ENCODE measurements around the gene MBD3.
A peak's percentile ranks its signal among the peaks of the same experiment; 100 is the strongest.
"Not testable (repeated sequence)": the region's sequence is repeated elsewhere in the genome, so short reads cannot be mapped to it uniquely, and the experiment has no call there.

MBD3 gene

GRCh38 chr19:1568320-1569019 is 24.2 kb downstream of the MBD3 start, which contains the start of gene MEX3D:
Gene MEX3D, minus strand, starts transcription at chr19:1568325. Its CDS starts 267 bp downstream, at chr19:1568058.
- peak; percentile 78 for DNase-seq

DNA sequence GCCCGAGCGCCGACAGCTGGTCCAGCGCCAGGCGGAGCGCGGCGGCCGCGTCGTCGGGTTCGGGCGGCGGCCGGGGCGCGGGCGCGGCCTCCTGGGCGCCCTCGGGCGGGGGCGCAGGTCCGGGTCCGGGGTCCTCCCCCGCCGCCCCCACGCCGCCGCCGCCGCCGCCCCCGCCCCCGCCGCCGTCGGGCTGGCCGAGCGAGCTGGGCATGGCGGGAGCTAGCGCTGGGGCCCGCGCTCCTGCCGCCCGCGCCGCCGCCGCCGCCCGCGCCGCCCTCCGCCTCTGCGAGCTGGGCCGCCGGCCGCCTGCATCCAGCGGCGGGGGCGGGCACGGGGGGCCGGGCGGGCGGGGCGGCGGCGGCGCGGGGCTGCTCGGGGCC is 24.8 kb downstream of the MBD3 start:
- no peak for DNase-seq

DNA sequence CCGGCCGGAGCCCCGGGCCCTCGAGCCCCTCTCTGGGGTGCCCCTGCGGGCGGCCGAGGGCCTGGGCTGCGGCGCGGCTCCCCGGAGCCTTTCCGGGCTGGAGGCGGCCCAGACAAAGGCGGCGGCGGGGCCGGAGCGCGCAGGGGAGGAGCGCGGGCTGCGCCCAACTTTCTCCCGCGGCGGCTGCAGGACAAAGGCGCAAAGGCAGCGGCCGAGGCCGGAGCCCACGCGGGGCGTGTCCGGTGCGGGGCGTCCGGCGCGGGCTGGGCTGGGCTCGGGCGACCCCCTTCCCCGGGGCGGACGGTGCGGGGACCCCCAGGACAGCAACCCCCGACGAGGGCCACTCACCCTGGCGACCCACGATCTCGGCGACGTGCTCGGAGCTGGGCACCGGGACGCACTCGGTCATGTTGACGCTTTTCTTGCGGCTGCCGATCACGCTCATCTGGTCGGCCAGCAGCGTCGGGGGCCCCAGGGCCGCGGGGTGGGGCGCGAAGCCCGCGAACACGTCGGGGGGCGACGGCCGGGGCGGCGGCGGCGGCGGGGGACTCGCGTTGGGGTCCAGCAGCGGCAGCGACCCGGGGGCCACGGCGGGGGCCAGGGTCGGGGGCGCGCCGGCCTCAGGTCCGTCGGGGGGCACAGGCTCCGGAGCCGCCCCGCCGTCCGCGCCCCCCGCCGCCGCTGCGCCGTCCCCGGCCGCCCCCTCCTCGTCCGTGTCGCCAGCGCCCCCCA is 25.4 kb downstream of the MBD3 start:
- no peak for DNase-seq

DNA sequence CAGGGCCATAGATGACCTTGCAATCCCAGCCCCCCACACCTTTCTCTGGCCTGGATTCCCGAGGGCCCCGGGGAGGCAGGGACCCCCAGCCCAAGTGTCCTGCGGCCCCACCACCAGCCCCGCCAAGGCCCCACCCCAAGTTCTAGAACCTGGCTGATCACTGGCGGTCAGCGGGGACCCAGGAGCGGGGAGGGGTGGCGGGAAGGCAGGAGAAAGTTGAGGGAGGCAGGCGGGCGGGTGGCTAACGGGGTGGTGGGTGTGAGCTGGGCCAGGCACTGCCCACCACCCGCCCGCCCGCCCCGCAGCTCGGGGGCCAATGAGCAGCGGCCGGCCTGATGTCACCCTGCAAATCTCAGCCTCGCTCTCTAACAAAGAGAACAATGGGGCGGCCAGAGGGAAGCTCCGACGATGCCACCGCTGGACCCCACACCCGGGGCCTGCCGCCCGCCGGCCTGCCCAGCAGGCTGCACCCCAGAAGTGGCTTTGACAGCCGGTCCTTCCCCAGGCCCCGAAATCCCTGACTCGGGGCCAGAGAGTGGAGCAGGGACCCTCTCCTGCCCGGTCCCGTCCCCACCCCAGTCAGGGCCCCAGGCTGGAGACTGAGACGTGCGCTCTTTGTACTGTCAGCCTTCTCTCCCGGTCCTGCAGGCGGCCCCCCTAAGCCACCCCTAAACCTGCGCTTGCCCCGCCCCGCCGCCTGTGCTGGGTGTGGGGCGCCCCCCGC is 26.1 kb downstream of the MBD3 start:
- DNase-seq: no peak

- DNase-seq: no peak
Measured at GRCh38 chr19:1563251-1563650, 29.4 kb downstream of the MBD3 start.

DNA sequence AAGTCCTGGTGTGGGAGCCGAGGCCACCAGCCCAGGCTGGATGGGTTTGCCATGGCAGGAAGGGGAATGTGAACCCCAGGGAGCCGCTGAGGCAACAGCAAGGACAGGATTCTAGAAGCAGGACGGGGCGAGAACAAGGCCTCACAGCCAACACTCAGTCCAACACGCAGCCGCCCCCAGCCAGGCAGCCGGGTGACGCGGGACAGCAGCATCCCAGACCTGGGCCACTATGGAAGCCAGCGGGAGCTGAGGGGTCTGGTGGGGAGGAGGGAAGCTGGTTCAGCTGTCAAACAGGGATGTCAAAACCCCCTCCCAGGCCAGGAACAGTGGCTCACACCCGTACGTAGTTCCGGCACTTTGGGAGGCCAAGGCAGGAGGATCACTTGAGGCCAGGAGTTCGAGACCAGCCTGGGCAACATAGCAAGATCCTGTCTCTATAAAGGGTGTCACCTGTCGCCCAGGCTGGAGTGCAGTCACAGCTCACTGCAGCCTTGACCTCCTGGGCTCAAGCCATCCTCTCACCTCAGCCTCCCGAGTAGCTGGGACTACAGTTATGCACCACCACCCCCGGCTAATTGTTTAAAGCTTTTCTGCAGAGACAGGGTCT is 31.3 kb downstream of the MBD3 start:
- DNase-seq: no peak

DNA sequence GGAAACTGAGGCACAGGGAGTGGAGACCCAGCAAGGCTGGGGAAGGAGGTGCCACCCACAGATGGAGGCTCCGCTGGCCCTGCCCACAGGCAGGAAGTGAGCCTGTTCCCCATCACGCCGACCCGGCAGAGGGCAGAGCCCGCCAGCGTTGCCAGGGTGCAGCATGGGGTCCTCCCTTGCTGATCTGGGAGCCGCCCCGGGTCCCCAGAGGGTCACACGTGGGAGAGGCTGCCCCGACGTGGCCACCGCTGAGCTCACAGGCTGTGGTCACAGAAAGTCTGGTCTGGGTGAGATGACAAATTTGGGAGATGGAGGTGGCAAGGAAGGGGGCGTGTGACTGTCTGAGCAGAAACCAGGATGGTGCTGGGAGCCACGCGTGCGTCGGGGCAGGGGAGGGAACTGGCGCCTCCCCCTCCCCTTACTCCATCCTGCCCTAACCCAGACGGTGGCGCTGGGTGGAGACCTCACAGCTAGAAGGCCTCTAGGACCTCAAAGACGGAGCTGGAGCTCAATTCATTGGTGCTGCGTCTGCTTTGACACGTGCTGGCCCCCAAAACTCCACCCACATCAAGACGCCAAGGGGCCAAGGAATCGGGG is 32.3 kb downstream of the MBD3 start:
- DNase-seq: no peak

DNA sequence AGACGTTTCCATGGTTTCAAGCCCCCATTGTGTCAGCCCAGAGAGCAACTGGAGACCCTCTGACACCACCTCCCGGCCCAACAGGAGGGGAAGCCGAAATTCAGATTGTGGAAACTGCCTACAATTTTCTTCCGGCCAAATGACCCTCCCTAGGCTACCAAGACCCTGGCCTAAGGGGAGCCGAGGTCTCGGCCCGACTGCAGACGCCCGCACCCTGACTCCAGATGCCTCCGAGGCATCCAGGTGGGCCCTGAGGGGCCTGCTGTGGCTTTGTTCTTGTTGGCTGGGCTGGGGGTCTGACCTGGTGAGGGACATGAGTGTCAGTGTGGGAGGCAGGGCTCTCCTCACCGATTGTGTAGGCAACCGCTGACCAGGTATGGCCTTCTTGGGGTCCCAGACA is 34.1 kb downstream of the MBD3 start:
- DNase-seq: no peak

DNA sequence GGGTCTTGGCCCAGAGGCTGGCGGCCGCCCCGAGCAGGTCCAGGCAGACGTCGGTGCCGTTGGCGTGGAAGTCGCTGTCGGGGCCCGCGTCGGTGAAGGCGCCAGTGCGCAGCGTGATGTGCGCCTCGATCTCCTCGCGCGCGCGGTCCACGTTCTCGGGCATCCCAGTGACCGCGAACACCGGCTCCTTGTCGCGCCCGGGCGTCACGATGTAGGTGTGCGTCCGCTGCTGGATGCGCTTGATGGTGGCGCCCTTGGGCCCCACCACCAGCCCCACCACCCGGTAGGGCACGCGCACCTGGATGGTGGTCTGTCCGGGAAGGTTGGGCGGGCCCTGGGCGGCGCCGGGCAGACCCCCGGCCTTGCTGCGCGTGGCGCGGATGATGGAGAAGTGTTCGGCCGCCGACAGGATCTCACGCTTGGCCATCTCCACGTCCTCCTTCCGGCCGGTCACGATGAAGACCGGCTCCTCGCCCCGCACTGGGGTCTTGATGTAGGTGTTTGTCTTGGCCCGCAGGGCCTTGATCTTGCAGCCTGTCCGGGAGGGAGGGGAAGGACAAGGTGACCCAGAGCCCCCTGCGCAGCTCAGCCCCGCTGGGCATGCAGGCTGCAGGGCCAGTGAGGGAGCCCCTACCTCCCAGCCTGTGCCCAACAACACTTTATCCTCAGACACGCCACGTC is 36.1 kb downstream of the MBD3 start:
- no peak for DNase-seq

DNA sequence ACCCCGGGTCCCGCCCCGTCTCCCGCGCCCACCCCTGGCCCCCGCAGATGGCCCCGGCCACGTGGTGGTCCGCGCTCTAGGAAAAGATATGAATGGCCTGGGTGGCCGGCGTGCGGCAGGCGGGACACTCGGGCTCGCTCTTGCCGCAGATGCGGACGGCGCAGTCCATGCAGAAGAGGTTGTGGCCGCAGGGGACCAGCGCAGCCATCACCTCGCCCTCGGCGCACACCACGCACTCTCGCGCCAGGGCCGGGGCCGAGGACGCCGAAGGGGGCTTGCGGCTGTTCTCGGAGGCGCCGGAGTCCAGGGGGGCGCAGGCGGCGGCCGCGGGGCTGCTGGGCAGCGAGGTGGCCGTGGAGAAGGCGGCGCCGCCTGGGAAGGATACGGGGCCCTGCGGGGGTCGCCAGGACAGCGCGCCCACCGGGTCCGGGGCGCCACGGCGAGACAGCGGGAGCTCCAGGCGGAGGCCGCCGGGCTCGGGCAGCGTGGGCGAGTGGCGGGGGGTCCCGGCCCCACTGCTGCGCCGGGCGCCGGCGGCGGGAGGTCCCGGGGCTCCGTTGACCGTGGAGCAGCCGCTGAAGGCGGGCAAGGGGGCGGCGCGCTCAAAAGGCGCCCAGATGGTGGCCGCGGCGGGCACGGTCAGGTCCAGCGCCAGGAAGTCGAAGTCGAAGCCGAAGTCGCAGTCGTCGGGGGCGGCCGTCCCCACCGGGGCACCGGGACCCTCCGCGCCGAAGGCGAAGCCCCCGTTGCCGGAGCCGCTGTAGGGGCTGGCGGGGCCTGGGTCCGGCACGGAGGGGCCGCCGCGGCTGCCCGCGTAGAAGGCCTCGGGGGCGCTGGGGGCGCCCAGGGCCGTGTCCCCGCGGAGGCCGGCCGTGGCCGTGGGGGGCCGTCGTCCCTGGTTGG is 36.9 kb downstream of the MBD3 start:
- no peak for DNase-seq

GRCh38 chr19:1554968-1555367 is 37.7 kb downstream of the MBD3 start:
- no peak for DNase-seq

- DNase-seq: no peak
Measured at GRCh38 chr19:1553415-1553814, 39.2 kb downstream of the MBD3 start.

DNA sequence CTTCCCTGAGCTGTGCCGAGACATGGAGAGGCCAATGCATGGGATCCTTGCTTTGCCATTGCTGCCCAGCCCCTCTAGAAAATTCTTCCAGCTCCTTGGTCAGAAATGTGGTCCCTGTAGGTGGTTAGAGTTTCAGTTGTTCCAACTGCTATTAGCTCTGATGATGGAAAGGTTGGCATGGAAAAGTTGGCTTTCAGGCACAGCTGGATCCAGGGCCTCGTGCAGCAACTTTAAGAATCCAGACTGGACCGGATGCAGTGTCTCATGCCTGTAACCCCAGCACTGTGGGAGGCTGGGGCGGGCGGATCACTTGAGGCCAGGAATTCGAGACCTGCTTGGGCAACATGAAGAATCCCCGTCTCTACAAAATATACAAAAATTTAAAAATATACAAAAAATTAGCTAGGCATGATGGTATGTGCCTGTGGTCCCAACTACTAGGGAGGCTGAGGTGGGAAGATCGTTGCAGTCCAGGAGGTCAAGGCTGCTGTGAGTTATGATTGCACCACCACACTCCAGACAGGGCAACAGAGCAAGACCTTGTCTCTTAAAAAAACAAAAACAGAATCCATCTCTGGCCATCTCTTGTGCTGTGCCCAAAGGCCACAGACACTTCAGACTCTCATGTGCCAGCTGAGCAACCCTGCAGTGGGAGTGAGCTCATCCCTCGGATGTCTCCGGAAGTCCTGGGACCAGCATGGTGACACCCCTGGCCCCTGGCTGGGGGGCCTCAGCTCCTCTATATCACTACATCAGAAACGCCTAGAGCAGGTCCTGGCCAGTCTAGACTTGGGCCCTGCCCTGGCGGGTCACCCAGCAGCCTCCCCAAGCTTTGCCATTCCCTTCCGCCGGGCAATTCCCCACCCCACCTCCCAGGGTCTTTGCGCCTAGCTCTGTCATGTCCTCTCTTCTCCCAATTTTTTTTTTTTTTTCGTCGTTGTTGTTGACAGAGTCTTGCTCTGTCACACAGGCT is 41.3 kb downstream of the MBD3 start:
- DNase-seq: no peak

GRCh38 chr19:1549332-1549945 is 43.2 kb downstream of the MBD3 start:
- no peak for DNase-seq

DNA sequence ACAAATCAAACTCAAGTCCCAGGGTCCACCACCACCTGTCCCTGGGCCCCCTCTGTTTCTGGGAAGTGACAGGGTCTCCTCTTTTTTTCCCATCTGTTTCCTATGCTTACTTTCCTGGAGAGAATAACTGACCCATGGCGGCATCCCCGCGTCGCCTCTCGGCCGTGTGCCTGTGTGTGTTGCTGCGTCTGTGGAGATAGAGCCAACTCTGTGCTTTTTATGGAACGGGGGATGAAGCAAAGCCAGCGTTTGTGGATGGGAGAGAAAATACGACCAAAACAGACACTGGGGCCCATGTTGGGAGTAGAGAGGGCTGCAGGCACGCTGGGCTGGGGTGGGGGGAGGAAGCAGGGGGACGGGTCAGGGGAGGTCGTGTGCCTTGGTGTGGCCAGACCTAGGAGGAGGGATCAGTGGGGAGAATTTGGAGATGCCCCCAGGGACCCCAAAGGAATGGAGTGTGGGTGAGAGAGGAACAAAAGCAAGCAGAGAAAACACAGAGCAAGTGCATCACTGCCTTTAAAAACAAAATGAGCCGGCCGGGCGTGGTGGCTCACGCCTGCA is 52.2 kb downstream of the MBD3 start:
- no peak for DNase-seq

- DNase-seq: not testable (repeated sequence)
Measured at GRCh38 chr19:1539749-1540148, 52.9 kb downstream of the MBD3 start.

DNA sequence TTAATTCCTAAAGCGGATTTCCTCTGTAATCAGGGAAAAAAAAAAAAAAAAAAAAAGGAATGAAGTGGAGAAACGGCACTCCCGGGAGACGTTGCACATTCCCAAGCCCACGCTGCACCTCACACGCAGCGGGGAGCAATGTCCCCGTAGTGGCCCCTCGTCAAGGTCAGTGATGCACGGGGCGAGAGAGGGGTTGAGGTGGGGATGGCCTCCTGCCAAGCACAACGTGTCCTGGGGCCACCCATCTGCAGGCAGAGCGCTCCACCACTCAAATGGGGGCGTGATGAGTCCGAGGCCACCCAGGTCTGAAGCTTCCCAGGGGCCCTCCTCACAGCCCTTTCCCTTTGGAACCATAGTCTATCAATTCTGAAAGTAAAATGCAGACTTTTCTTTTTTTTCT is 53.7 kb downstream of the MBD3 start:
- DNase-seq: no peak

DNA sequence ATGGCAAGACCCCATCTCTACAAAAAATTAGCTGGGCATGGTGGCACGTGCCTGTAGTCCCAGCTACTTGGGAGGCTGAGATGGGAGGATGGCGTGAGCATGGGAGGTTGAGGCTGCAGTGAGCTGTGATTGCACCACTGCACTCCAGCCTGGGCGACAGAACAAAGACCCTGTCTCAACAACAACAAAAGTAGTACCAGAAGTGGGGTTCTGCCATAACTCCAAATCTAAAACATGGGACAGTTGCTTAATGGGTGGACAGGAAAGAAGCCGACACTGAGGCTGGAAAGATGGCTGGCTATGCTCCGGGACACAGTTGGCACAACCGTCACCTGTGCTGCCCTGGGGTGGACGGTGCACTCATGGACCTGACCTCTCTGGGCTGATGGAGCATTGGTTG is 57.0 kb downstream of the MBD3 start:
- not testable (repeated sequence) for DNase-seq

DNA sequence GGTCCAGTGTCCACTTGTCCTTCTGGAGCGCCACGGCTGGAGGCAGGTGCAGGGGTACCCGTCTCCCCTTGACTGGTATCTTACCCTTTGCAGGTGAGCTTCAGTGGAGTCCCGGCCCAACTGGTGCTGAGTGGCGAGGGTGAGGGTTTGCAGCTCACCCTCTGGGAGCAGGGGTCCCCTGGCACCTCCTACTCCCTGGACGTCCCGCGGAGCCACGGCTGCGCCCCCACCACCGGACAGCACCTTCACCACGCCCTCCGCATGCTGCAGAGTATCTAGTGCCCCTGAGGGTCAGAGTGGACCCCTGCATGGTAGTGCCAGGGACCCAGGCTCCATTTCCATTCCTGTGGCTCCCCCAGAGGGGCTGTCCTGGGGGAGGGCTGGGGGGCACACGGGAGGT is 57.7 kb downstream of the MBD3 start:
- no peak for DNase-seq
